GM12878 (cell line): ENCODE measurements around the gene PPP1R2B. TPM values are rescaled to one million over a fixed set of nuclear protein-coding genes. Genes with fewer than 3 reads are reported as not detected.
"Not testable (repeated sequence)": the region's sequence is repeated elsewhere in the genome, so short reads cannot be mapped to it uniquely, and the experiment has no call there.

Experiments
- ATAC-seq: fragments of 200-7000 bp; cut with Tn5 transposase; 3 replicates; pipeline ENCODE4 v1.9.1; 2020; ENCODE audit warnings: mild to moderate bottlenecking, moderate library complexity
- BruUV-seq: library from RNA; stranded (reverse); fragments of 400-500 nt; replicated peaks from 2 replicates; lab custom pipeline; 2021; lab: Mats Ljungman, UMichigan
- CTCF ChIA-PET: fragments of 300-600 bp; sonication (Branson Sonifier 250); formaldehyde crosslinking; extraction: SDS; loops from one replicate; lab custom pipeline; 2021; ENCODE audit warnings: inconsistent platforms; lab: Yijun Ruan, JAX
- POLR2A ChIA-PET: fragments of 350-600 bp; formaldehyde crosslinking; extraction: SDS; loops from one replicate; lab custom pipeline; 2021; ENCODE audit warnings: inconsistent platforms; lab: Charles Lee
- RAD21 ChIA-PET: fragments of 300-600 bp; sonication (Branson Sonifier 250); formaldehyde crosslinking; loops from one replicate; lab custom pipeline; 2023; ENCODE audit warnings: antibody characterized with exemption; ENCODE audit not compliant: unreplicated experiment; lab: Charles Lee
- SMC1A ChIA-PET: fragments of 300-600 bp; sonication (Branson Sonifier 250); formaldehyde crosslinking; loops from one replicate; lab custom pipeline; 2023; ENCODE audit not compliant: unreplicated experiment, uncharacterized antibody; lab: Charles Lee
- DNase-seq: peaks from one replicate; pipeline ENCODE4 v3.0.0-alpha.2; 2011; ENCODE audit warnings: low read depth, low spot score
- FAIRE-seq: peaks from 3 replicates; lab custom pipeline; 2011; peaks lifted over from hg19 to GRCh38; lab: Jason Lieb, UNC
- H2AFZ ChIP-seq: 2 replicates; pipeline ENCODE4 v1.6.0; 2011; ENCODE audit warnings: low read depth, low read length, control low read depth; ENCODE audit not compliant: control insufficient read depth
- H3K27ac ChIP-seq: 2 replicates; pipeline ENCODE4 v1.5.1; 2011; ENCODE audit warnings: control low read depth; ENCODE audit not compliant: control insufficient read depth, insufficient read depth
- H3K27me3 ChIP-seq, 2 experiments: replicated peaks in 1 of 2; 2 replicates each; pipeline versions ENCODE4 v1.6.0 to v1.6.1; 2011; ENCODE audit warnings: low read length in 1 of 2; ENCODE audit not compliant: control insufficient read depth in 2 of 2, insufficient read depth in 2 of 2
- H3K36me3 ChIP-seq, 2 experiments: 2 replicates each; pipeline ENCODE4 v1.5.1; 2011; ENCODE audit warnings: low read length in 1 of 2; ENCODE audit not compliant: control insufficient read depth in 2 of 2, insufficient read depth in 2 of 2
- H3K4me1 ChIP-seq: 2 replicates; pipeline ENCODE4 v1.6.1; 2011; ENCODE audit warnings: mild to moderate bottlenecking, low read length, moderate library complexity, mixed read lengths; ENCODE audit not compliant: control insufficient read depth, insufficient read depth
- H3K4me2 ChIP-seq: 2 replicates; pipeline ENCODE4 v1.6.0; 2011; ENCODE audit warnings: control low read depth; ENCODE audit not compliant: control insufficient read depth, insufficient read depth
- H3K4me3 ChIP-seq: fragments of 200-600 bp; sonication (generic); 2 replicates; pipeline ENCODE4 v1.5.1; 2016
- H3K79me2 ChIP-seq: 2 replicates; pipeline ENCODE4 v1.6.0; 2011; ENCODE audit warnings: low read length; ENCODE audit not compliant: control insufficient read depth, insufficient read depth
- H3K9ac ChIP-seq: 2 replicates; pipeline ENCODE4 v1.8.0; 2011; ENCODE audit warnings: low read length, control low read depth, mixed read lengths; ENCODE audit not compliant: control insufficient read depth, insufficient read depth
- H3K9me3 ChIP-seq: replicated peaks from 3 replicates; pipeline ENCODE4 v1.5.1; 2011; ENCODE audit warnings: mild to moderate bottlenecking, low read length; ENCODE audit not compliant: control insufficient read depth, insufficient read depth
- H4K20me1 ChIP-seq: 2 replicates; pipeline ENCODE4 v1.6.0; 2011; ENCODE audit not compliant: control insufficient read depth, insufficient read depth
- POLR2AphosphoS5 ChIP-seq: IDR thresholded peaks from 2 replicates; pipeline ENCODE4 v1.6.1; 2011; ENCODE audit warnings: mild to moderate bottlenecking, low read length, inconsistent platforms
- SP1 ChIP-seq: IDR thresholded peaks from one replicate; pipeline ENCODE4 v1.6.1; 2011; ENCODE audit warnings: low read depth, low read length
- WGBS: methylation state at CpG from one replicate; pipeline ENCODE4 v1.1.6; 2016; ENCODE audit warnings: low lambda C conversion rate; ENCODE audit not compliant: insufficient replicate concordance, insufficient coverage; ENCODE audit errors: missing lambda C conversion rate; 5-methylcytosine and 5-hydroxymethylcytosine counted together
- in situ Hi-C: fragments of 300-500 bp; cut with MboI; formaldehyde crosslinking; loops from 9 replicates; pipeline ENCODE4 v1.14.3; 2018; ENCODE audit warnings: mixed read lengths
- intact Hi-C: fragments of 100-400 bp; cut with micrococcal nuclease; formaldehyde crosslinking; loops from one replicate; pipeline ENCODE4 v1.14.2; 2022; ENCODE audit not compliant: unreplicated experiment
- polyA plus RNA-seq, 11 experiments: library from polyadenylated mRNA; depleted of rRNA in 4 of 11; unstranded in 6 of 11; stranded (reverse) in 5 of 11; fragments of >200 nt; fragmentation: Nextera tagmentation in 4 of 11; fragmentation: Illumina TruSeq in 1 of 11; extraction: Ambion mirVana in 4 of 11; extraction: Trizol in 1 of 11; gene quantifications; 1 replicate in 1 of 11; 2 replicates in 10 of 11; pipeline versions ENCODE4 v1.2.1 to v1.2.3, GENCODE V29; 2011 to 2016; ENCODE audit warnings: inconsistent platforms in 2 of 11, missing spikeins in 2 of 11, low read depth in 1 of 11
- total RNA-seq, 4 experiments: library from RNA; depleted of rRNA in 3 of 4; stranded (reverse); fragments of >200 nt in 3 of 4; fragmentation: Illumina TruSeq in 1 of 4; extraction: Trizol in 1 of 4; gene quantifications; 2 replicates each; pipeline versions ENCODE4 v1.2.1 to v1.2.3, GENCODE V29; 2013 to 2021
- TF ChIP-seq, protein P1 (sequence below): fragments of 450-650 bp; IDR thresholded peaks from 2 replicates; pipeline ENCODE4 v1.6.1; 2017; ENCODE audit warnings: borderline replicate concordance
- TF ChIP-seq, protein P2 (sequence below), 3 experiments: IDR thresholded peaks in 2 of 3; conservative IDR thresholded peaks in 1 of 3; 2 replicates each; pipeline ENCODE4 v1.5.1; 2011; ENCODE audit warnings: low read depth in 3 of 3, low read length in 3 of 3, mild to moderate bottlenecking in 3 of 3, control low read depth in 2 of 3, moderate library complexity in 2 of 3, inconsistent platforms in 1 of 3, mixed read lengths in 1 of 3; ENCODE audit not compliant: control insufficient read depth in 2 of 3, insufficient read depth in 1 of 3; ENCODE audit errors: extremely low read depth in 1 of 3

Gene PPP1R2B
- total and polyA plus RNA-seq, 10 of the 15 experiments (the other 5 are each of a cell fraction or from before 2014, with no cell fraction given): 0.02 to 0.13 (median 0.08) TPM; not detected in 5

DNA sequence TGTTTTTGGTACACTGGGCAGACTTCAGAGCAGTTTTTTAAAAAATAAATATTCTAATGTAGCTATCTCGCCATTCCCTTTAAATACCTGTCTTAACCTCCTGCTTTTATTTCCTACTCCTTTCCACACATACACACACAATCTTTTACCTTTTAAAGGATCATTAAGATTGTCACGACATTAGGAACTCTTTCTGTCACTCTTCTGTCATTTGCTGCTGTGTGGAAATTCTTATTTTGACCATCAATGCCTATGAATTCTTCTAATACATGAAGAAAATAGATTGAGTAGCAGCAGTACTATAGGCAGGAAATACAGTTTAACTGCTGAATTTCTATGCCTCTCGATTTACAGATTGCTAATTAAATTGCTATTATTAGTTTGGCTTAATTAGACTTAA, 1.8 kb downstream of the PPP1R2B start (continued):
- no peak for TF ChIP-seq POLR2AphosphoS5

DNA sequence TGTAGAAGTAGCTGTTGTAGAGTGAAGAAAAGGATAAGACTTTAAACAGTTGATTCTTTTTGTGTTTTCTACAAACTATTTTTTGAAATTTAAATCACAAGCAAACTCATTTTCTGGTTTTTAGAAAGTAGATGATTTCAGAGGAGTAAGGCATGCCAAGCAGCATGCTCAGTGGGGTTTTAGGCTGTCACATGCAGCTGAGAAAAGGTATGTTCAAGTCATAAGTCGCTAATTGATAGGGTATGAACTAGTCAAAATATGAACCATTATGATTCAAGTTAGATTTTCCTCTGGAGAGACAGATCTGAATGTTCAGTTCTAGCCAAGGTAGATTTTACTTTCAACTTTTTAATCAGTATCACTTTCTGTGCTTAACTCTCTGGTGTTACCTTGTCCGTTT, 3.0 kb downstream of the PPP1R2B start:
- H3K9ac ChIP-seq, H3K9me3 ChIP-seq, in situ Hi-C loops, BruUV-seq, H3K27ac ChIP-seq, H3K4me3 ChIP-seq, H3K4me2 ChIP-seq, H3K36me3 ChIP-seq, RAD21 ChIA-PET, intact Hi-C loops, H3K4me1 ChIP-seq, H3K79me2 ChIP-seq, H2AFZ ChIP-seq, H4K20me1 ChIP-seq, SMC1A ChIA-PET, H3K27me3 ChIP-seq, DNase-seq: not testable (repeated sequence)
- ChIA-PET POLR2A (interaction anchor here (1.3 kb wide), 1 partner anchor 68 kb away, joined by 3 read pairs; no protein-coding TSS in a partner anchor), CTCF (interaction anchor here (0.6 kb wide), 1 partner anchor 20 kb away, joined by 3 read pairs; no protein-coding TSS in a partner anchor)
- FAIRE-seq (peak; percentile 73), ATAC-seq (peak; percentile 69)
- WGBS: 0% methylated on average over 2 of the region's 2 CpGs

DNA sequence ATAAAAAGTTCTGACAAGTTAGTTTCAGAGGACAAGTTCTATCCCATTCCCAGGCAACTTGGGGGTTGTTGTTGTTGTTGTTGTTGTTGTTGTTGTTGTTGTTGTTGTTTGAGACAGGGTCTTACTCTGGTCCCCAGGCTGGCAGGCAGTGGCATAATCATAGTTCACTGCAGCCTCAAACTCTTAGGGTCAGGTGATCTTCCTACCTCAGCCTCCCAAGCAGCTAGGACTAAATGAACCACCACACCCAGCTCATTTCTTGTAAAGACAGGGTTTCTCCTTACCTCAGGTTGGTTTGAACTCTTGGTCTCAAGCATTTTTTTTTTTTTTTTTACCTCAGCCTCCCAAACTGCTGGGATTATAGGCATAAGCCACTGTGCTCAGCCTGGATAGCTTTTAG, 15.3 kb downstream of the PPP1R2B start:
- Histone ChIP-seq H3K4me1 (no peaks in the 10 kb centered on the region), H3K9ac (no peak overlapping the region), H3K4me3 (no peak overlapping the region), H2AFZ (no peak overlapping the region), H3K79me2 (no peaks in the 10 kb centered on the region)
- intact Hi-C loops: no loop called here
- SMC1A ChIA-PET: interaction anchor here (0.6 to 4.7 kb wide), 4 partner anchors 15 to 240 kb away, joined by 3 to 24 read pairs (median 3); no protein-coding TSS in a partner anchor
- DNase-seq (no peak), FAIRE-seq (no peak), ATAC-seq (no peak)
- TF ChIP-seq SP1: no peak
- TF ChIP-seq, protein P1, sequence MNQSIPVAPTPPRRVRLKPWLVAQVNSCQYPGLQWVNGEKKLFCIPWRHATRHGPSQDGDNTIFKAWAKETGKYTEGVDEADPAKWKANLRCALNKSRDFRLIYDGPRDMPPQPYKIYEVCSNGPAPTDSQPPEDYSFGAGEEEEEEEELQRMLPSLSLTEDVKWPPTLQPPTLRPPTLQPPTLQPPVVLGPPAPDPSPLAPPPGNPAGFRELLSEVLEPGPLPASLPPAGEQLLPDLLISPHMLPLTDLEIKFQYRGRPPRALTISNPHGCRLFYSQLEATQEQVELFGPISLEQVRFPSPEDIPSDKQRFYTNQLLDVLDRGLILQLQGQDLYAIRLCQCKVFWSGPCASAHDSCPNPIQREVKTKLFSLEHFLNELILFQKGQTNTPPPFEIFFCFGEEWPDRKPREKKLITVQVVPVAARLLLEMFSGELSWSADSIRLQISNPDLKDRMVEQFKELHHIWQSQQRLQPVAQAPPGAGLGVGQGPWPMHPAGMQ: no peak
- TF ChIP-seq, protein P2, sequence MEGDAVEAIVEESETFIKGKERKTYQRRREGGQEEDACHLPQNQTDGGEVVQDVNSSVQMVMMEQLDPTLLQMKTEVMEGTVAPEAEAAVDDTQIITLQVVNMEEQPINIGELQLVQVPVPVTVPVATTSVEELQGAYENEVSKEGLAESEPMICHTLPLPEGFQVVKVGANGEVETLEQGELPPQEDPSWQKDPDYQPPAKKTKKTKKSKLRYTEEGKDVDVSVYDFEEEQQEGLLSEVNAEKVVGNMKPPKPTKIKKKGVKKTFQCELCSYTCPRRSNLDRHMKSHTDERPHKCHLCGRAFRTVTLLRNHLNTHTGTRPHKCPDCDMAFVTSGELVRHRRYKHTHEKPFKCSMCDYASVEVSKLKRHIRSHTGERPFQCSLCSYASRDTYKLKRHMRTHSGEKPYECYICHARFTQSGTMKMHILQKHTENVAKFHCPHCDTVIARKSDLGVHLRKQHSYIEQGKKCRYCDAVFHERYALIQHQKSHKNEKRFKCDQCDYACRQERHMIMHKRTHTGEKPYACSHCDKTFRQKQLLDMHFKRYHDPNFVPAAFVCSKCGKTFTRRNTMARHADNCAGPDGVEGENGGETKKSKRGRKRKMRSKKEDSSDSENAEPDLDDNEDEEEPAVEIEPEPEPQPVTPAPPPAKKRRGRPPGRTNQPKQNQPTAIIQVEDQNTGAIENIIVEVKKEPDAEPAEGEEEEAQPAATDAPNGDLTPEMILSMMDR (IDR thresholded peaks at IDR 0.05 in 2 of 3, conservative IDR thresholded peaks at IDR 0.05 in 1 of 3; ENCODE audit: control insufficient read depth in 2 of 3, extremely low read depth in 1 of 3, insufficient read depth in 1 of 3, low read depth in 3 of 3, low read length in 3 of 3): no peak
- TF ChIP-seq, all 136 proteins: peak for 0
- in situ Hi-C loops: no loop called here
- ChIA-PET RAD21 (interaction anchor here (0.6 to 0.7 kb wide), 2 partner anchors 10 to 22 kb away, joined by 3 read pairs; no protein-coding TSS in a partner anchor), POLR2A (interaction anchor here (0.6 to 0.9 kb wide), 4 partner anchors 27 to 352 kb away, joined by 3 to 5 read pairs (median 3); no protein-coding TSS in a partner anchor), CTCF (interaction anchor here (0.7 to 2.2 kb wide), 3 partner anchors 19 to 238 kb away, joined by 3 to 6 read pairs (median 5); no protein-coding TSS in a partner anchor)
- H3K27ac ChIP-seq: no peak overlapping the region
- H3K27me3 ChIP-seq: no peaks in the 10 kb centered on the region
- no TSS peak for BruUV-seq
- H4K20me1 ChIP-seq: no peaks in the 10 kb centered on the region
- no peaks in the 10 kb centered on the region for H3K36me3 ChIP-seq
- no peaks in the 10 kb centered on the region; the same call in 2 of the 3 replicates for H3K9me3 ChIP-seq
- no peak overlapping the region for H3K4me2 ChIP-seq
